Activated CD8-positive, alpha-beta memory T cell treated with anti-CD3 and anti-CD28 coated beads, Interleukin-2, amount 50 U/mL, for 1 hour (primary cell): ENCODE data around the gene SLCO2A1.

Experiments used
- DNase-seq: peaks from one replicate; pipeline ENCODE4 v3.0.0-alpha.2; 2020; ENCODE audit errors: extremely low read depth

The SLCO2A1 gene

GRCh38 chr3:133933097-133934024, 96.4 kb downstream of the SLCO2A1 start:
- no peak for DNase-seq

GRCh38 chr3:133932009-133932408, 97.7 kb downstream of the SLCO2A1 start:
- DNase-seq, result no peak

- no peak for DNase-seq
Measured at GRCh38 chr3:133931084-133931483, 98.6 kb downstream of the SLCO2A1 start.

- DNase-seq, result no peak
Measured at GRCh38 chr3:133930341-133930933, 99.3 kb downstream of the SLCO2A1 start.

- no peak for DNase-seq
Measured at GRCh38 chr3:133928903-133929607, 100.7 kb downstream of the SLCO2A1 start.

- no peak for DNase-seq
Measured at GRCh38 chr3:133928136-133928893, 101.4 kb downstream of the SLCO2A1 start.

GRCh38 chr3:133927540-133928066, 102.1 kb downstream of the SLCO2A1 start:
- peak; percentile 35 for DNase-seq

GRCh38 chr3:133926736-133927539, 102.8 kb downstream of the SLCO2A1 start:
- DNase-seq, result no peak

- no peak for DNase-seq
Measured at GRCh38 chr3:133925960-133926735, 103.6 kb downstream of the SLCO2A1 start.

- DNase-seq, result no peak
Measured at GRCh38 chr3:133924041-133924440, 105.7 kb downstream of the SLCO2A1 start.

GRCh38 chr3:133921592-133921991, 108.1 kb downstream of the SLCO2A1 start:
- no peak for DNase-seq

- DNase-seq, result no peak
Measured at GRCh38 chr3:133917144-133917543, 112.6 kb downstream of the SLCO2A1 start.

- no peak for DNase-seq
Measured at GRCh38 chr3:133915685-133916658, 113.8 kb downstream of the SLCO2A1 start.

GRCh38 chr3:133914839-133915600, 114.7 kb downstream of the SLCO2A1 start:
- DNase-seq, result no peak

- DNase-seq, result no peak
Measured at GRCh38 chr3:133910422-133910821, 119.3 kb downstream of the SLCO2A1 start.

GRCh38 chr3:133905376-133905775, 124.3 kb downstream of the SLCO2A1 start:
- DNase-seq, result no peak

- no peak for DNase-seq
Measured at GRCh38 chr3:133901847-133902246, 127.9 kb downstream of the SLCO2A1 start.

GRCh38 chr3:133901083-133901482, 128.6 kb downstream of the SLCO2A1 start:
- no peak for DNase-seq
